HG02981 (cell line): ENCODE results near the gene USP24.
"Not testable (repeated sequence)": the region's sequence is repeated elsewhere in the genome, so short reads cannot be mapped to it uniquely, and the experiment has no call there.

ENCODE experiments used
- ATAC-seq: cut with Tn5 transposase; IDR thresholded peaks from one replicate; pipeline ENCODE4 v1.9.1; 2021; ENCODE audit warnings: mild to moderate bottlenecking, moderate library complexity; ENCODE audit not compliant: unreplicated experiment

USP24 gene

GRCh38 chr1:55230659-55231058 is 15.5 kb upstream of the USP24 start:
- ATAC-seq, result no peak

- not testable (repeated sequence) for ATAC-seq
Measured at GRCh38 chr1:55229726-55230125, 14.6 kb upstream of the USP24 start.

GRCh38 chr1:55225228-55225627 is 10.1 kb upstream of the USP24 start:
- no peak for ATAC-seq

DNA sequence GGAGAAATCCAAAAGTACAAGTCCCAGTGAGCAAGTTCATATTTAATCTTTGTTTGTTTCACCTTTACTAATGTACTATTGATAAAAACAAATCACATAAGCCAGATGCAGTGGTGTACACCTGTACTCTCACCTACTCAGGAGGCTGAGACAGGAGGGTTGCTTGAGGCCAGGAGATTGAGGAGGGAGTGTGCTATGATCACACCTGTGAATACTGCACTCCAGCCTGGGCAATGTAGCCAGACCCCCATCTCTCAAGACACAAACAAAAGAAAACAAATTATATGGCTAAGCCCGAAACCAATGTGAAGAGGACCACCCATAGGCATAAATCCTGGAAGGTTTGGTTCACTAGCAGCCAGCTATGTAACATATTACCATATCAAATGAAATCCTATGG is 9.6 kb upstream of the USP24 start:
- ATAC-seq, result no peak

DNA sequence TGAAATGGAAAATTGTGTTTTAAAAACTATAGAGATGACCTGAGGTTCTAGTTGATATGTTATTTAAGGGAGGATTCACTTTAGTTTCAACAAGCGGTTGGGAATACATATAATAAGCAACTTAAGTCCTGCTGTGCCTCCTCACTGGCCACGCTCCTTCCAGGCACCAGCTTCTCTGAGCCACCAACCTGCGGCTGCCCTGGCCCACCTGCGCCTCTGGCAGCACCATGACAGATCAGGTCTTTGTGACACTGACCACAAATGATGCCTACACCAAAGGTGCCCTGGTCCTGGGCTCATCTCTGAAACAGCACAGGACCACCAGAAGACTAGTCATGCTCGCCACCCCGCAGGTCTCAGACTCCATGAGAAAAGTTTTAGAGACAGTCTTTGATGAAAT is 7.0 kb upstream of the USP24 start:
- ATAC-seq, result no peak

GRCh38 chr1:55217226-55217986 is 2.2 kb upstream of the USP24 start:
- no peak for ATAC-seq

GRCh38 chr1:55216096-55216495 is 932 bp upstream of the USP24 start:
- no peak for ATAC-seq

DNA sequence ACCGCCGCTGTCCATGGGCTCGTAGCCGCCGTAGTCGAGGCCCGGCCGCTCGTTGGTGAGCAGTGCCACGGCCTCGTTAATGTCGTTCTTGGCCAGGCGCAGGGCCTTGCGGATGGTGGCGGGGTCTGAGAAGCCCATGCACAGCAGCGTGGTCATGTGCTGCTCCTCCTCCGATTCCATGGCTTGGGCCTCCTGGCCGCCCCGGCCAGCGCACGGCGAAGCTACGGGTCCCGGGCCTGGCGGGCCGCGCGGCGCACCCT is 300 bp downstream of the USP24 start:
- peak; percentile 11 for ATAC-seq

- peak; percentile 7 for ATAC-seq
Measured at GRCh38 chr1:55214212-55214933, 791 bp downstream of the USP24 start.

GRCh38 chr1:55213885-55214211 is 1.3 kb downstream of the USP24 start:
- no peak for ATAC-seq

GRCh38 chr1:55213151-55213884 is 1.8 kb downstream of the USP24 start:
- ATAC-seq, result no peak

GRCh38 chr1:55212349-55213150 is 2.6 kb downstream of the USP24 start:
- no peak for ATAC-seq

DNA sequence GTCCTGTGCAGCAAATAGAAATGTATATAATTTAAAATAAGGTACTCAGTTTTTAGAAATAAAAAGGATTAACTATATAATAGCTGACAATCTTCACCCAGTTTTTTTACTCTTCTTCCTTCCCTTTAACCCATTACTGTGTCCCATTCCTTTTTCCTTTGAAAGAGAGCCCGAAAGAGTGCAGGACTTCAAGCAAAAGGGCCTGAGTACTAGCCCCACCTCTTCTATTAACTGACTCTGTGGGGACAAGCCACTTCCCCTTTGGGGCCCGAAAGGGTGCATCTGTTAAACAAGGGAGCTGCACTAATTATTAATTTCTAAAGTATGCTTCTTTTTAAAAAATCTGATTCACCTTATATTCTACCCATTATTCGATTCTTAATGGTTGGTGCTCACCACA is 3.3 kb downstream of the USP24 start:
- peak; percentile 37 for ATAC-seq

- no peak for ATAC-seq
Measured at GRCh38 chr1:55210990-55211801, 4.0 kb downstream of the USP24 start.

DNA sequence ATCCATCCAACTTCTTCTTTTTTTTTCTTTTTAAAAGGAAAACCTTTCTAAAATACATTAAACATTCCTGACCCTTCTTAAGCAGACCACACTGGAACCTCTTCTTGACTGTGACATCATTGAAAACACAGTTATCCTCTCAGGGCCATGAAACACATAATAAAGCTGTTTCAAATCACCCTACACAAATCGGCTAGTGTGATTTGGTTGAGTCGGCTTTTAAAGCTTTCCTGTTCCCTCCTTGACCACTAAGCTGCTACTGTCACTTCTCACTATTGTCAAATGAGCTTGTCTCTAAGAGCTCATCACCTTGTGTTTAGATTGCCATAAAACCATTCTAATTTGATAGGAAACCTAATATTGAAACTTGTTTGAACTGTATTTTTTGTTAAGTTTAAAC is 5.9 kb downstream of the USP24 start:
- ATAC-seq, result no peak

GRCh38 chr1:55206210-55206609 is 9.0 kb downstream of the USP24 start:
- no peak for ATAC-seq

- peak; percentile 89 for ATAC-seq
Measured at GRCh38 chr1:55204997-55205396, 10.2 kb downstream of the USP24 start.

- ATAC-seq, result no peak
Measured at GRCh38 chr1:55203064-55203463, 12.1 kb downstream of the USP24 start.

DNA sequence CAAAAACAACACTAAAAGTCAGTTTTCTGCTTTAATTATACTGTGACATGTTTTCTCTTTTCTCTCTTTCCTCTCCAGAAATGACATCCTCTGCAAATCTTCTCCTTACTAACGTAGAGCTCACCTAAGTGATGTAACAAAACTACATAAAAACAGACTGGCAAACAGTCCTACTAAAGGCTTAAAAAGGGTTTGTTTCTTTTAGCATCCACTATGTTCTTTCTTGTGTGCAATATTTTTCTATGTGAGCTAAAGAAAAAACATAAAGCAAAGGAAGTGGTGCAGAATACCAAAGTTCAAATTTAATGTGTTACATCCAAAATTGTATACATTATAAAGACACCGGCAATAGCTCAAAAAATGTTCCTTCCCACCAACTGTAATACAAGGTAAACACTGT is 14.5 kb downstream of the USP24 start:
- ATAC-seq, result no peak

DNA sequence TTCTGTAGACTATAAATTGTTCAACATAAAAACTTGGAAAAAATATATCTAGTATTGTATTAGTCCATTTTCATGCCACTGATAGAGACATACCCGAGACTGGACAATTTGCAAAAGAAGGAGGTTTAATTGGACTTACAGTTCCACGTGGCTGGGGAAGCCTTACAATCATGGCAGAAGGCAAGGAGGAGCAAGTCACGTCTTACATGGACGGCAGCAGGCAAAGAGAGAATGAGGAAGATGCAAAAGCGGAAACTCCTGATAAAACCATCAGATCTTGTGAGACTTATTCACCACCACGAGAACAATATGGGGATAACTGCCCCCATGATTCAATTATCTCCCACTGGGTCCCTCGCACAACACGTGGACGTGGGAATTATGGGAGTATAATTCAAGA is 15.4 kb downstream of the USP24 start:
- not testable (repeated sequence) for ATAC-seq

- ATAC-seq, result no peak
Measured at GRCh38 chr1:55198044-55198443, 17.1 kb downstream of the USP24 start.
